OCI-LY1 (cell line): ENCODE data around the gene SLC9A9.

ENCODE experiments used
- CTCF ChIP-seq: fragments of 200-600 bp; sonication (generic), shearing (Covaris generic); IDR thresholded peaks from 2 replicates; pipeline ENCODE4 v1.5.1; 2017; ENCODE audit warnings: mild to moderate bottlenecking, antibody characterized with exemption, low read length, moderate library complexity, mixed read lengths
- EZH2 ChIP-seq: fragments of 200-600 bp; sonication (generic), shearing (Covaris generic); IDR thresholded peaks from 2 replicates; pipeline ENCODE4 v1.8.0; 2017; ENCODE audit warnings: borderline replicate concordance, mixed run types, mild to moderate bottlenecking, antibody characterized with exemption, low read length, moderate library complexity, mixed read lengths

- TF ChIP-seq CTCF (no peak), EZH2 (no peak)
Measured at GRCh38 chr3:143514874-143515273, 333.4 kb downstream of the SLC9A9 start.
